Muscle layer of colon (tissue), 2 donors: ENCODE data around the gene TCIRG1.

ENCODE experiments used
- H3K27ac ChIP-seq: one replicate; pipeline ENCODE4 v1.7.0; 2013; ENCODE audit warnings: low read depth, mild to moderate bottlenecking, low read length, moderate library complexity
- H3K27me3 ChIP-seq, 2 donors: one replicate each; pipeline ENCODE4 v1.7.0; 2013; ENCODE audit warnings: low read length in 2 of 2, mild to moderate bottlenecking in 2 of 2; ENCODE audit not compliant: insufficient read depth in 2 of 2, control insufficient read depth in 1 of 2
- H3K36me3 ChIP-seq: one replicate; pipeline ENCODE4 v1.7.0; 2013; ENCODE audit warnings: mild to moderate bottlenecking, low read length; ENCODE audit not compliant: insufficient read depth
- H3K4me1 ChIP-seq: one replicate; pipeline ENCODE4 v1.7.0; 2013; ENCODE audit warnings: mild to moderate bottlenecking, low read length; ENCODE audit not compliant: insufficient read depth
- H3K4me3 ChIP-seq, 2 donors: one replicate each; pipeline ENCODE4 v1.7.0; 2013; ENCODE audit warnings: low read length in 2 of 2, low read depth in 1 of 2, mild to moderate bottlenecking in 1 of 2, moderate library complexity in 1 of 2
- H3K9ac ChIP-seq: one replicate; pipeline ENCODE4 v1.7.0; 2013; ENCODE audit warnings: low read length
- H3K9me3 ChIP-seq: one replicate; pipeline ENCODE4 v1.7.0; 2013; ENCODE audit warnings: mild to moderate bottlenecking, low read length
- donor health status: abdominal sarcoma.
- donor health status: Adenocarcinoma of cecum.

TCIRG1 gene

GRCh38 chr11:68053117-68053516 is 14.3 kb downstream of the TCIRG1 start:
- H3K4me1 ChIP-seq = no peaks in the 10 kb centered on the region
- H3K9ac ChIP-seq = no peak overlapping the region
- no peak overlapping the region for H3K27ac ChIP-seq
- no peaks in the 10 kb centered on the region for H3K27me3 ChIP-seq
- no peaks in the 10 kb centered on the region for H3K9me3 ChIP-seq
- H3K36me3 ChIP-seq = peaks cover 38% of the 10 kb centered on the region
- no peak overlapping the region for H3K4me3 ChIP-seq

GRCh38 chr11:68053981-68054812 is 15.4 kb downstream of the TCIRG1 start:
- Histone ChIP-seq H3K27me3 (no peaks in the 10 kb centered on the region), H3K9ac (no peak overlapping the region), H3K27ac (no peak overlapping the region), H3K36me3 (peaks cover 33% of the 10 kb centered on the region), H3K4me1 (no peaks in the 10 kb centered on the region), H3K9me3 (no peaks in the 10 kb centered on the region), H3K4me3 (no peak overlapping the region)

GRCh38 chr11:68056317-68057285 is 17.8 kb downstream of the TCIRG1 start:
- Histone ChIP-seq H3K27me3 (no peaks in the 10 kb centered on the region), H3K9me3 (no peaks in the 10 kb centered on the region), H3K27ac (no peak overlapping the region), H3K36me3 (peaks cover 24% of the 10 kb centered on the region), H3K4me3 (no peak overlapping the region), H3K9ac (no peak overlapping the region), H3K4me1 (no peaks in the 10 kb centered on the region)

GRCh38 chr11:68057807-68058206 is 19.0 kb downstream of the TCIRG1 start:
- Histone ChIP-seq H3K36me3 (peaks cover 25% of the 10 kb centered on the region), H3K4me3 (no peak overlapping the region), H3K27me3 (no peaks in the 10 kb centered on the region), H3K27ac (no peak overlapping the region), H3K4me1 (no peaks in the 10 kb centered on the region), H3K9ac (no peak overlapping the region), H3K9me3 (no peaks in the 10 kb centered on the region)

GRCh38 chr11:68061508-68061907 is 22.7 kb downstream of the TCIRG1 start:
- H3K9ac ChIP-seq = no peak overlapping the region
- no peak overlapping the region for H3K4me3 ChIP-seq
- no peak overlapping the region for H3K27ac ChIP-seq
- H3K36me3 ChIP-seq = peaks cover 51% of the 10 kb centered on the region
- no peaks in the 10 kb centered on the region for H3K9me3 ChIP-seq
- H3K27me3 ChIP-seq = no peaks in the 10 kb centered on the region
- no peaks in the 10 kb centered on the region for H3K4me1 ChIP-seq

GRCh38 chr11:68064926-68065325 is 26.1 kb downstream of the TCIRG1 start:
- Histone ChIP-seq H3K27ac (no peak overlapping the region), H3K4me1 (no peaks in the 10 kb centered on the region), H3K4me3 (no peak overlapping the region), H3K36me3 (peaks cover 78% of the 10 kb centered on the region), H3K27me3 (no peaks in the 10 kb centered on the region), H3K9ac (no peak overlapping the region), H3K9me3 (no peaks in the 10 kb centered on the region)

GRCh38 chr11:68065841-68066240 is 27.0 kb downstream of the TCIRG1 start:
- Histone ChIP-seq H3K9me3 (no peaks in the 10 kb centered on the region), H3K27ac (no peak overlapping the region), H3K4me3 (no peak overlapping the region), H3K27me3 (no peaks in the 10 kb centered on the region), H3K36me3 (peaks cover 82% of the 10 kb centered on the region), H3K9ac (no peak overlapping the region), H3K4me1 (no peaks in the 10 kb centered on the region)

GRCh38 chr11:68066742-68067141 is 27.9 kb downstream of the TCIRG1 start:
- no peak overlapping the region for H3K9ac ChIP-seq
- H3K4me1 ChIP-seq = no peaks in the 10 kb centered on the region
- H3K4me3 ChIP-seq = no peak overlapping the region
- H3K27ac ChIP-seq = no peak overlapping the region
- H3K9me3 ChIP-seq = no peaks in the 10 kb centered on the region
- H3K36me3 ChIP-seq = peaks cover 84% of the 10 kb centered on the region
- no peaks in the 10 kb centered on the region for H3K27me3 ChIP-seq

- no peak overlapping the region for H3K4me3 ChIP-seq
- H3K9ac ChIP-seq = no peak overlapping the region
- H3K27me3 ChIP-seq = no peaks in the 10 kb centered on the region
- no peaks in the 10 kb centered on the region for H3K4me1 ChIP-seq
- H3K9me3 ChIP-seq = no peaks in the 10 kb centered on the region
- peaks cover 79% of the 10 kb centered on the region for H3K36me3 ChIP-seq
- H3K27ac ChIP-seq = no peak overlapping the region
These were observed 29.2 kb downstream of the TCIRG1 start for GRCh38 chr11:68067991-68068390.

GRCh38 chr11:68071281-68072048 is 32.6 kb downstream of the TCIRG1 start:
- Histone ChIP-seq H3K27me3 (no peaks in the 10 kb centered on the region), H3K9me3 (no peaks in the 10 kb centered on the region), H3K4me1 (no peaks in the 10 kb centered on the region), H3K9ac (no peak overlapping the region), H3K4me3 (no peak overlapping the region), H3K27ac (no peak overlapping the region), H3K36me3 (peaks cover 65% of the 10 kb centered on the region)
